HL-60 (cell line): ENCODE results near the gene NMUR1.

Experiments
- SPI1 ChIP-seq: IDR thresholded peaks from 2 replicates; pipeline ENCODE4 v1.6.1; 2012; ENCODE audit warnings: low read depth, mild to moderate bottlenecking, borderline replicate concordance
- TF ChIP-seq, protein P1 (sequence below): IDR thresholded peaks from one replicate; pipeline ENCODE4 v1.5.1; 2011; ENCODE audit warnings: low read length, control low read depth, inconsistent platforms; ENCODE audit not compliant: insufficient read depth

DNA sequence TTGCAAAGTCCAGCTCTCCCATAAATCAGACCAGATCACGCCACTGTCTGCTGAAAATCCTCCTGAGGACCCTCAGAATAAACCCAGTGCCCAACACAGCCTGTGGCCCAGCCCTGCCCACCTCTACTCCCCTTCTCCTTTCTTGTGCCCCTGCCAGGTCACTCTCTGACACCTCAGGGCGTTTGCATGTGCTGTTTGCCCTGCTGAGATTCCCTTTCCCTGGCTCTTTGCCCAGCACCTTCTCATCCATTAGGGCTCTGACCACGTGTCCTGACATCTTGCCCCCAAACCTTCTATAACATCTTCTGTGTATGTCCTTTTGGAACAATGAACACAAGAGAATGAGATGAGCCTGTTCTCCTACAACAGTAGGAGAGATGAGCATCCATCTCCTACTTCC is 18.5 kb upstream of the NMUR1 start:
- TF ChIP-seq, protein P1, sequence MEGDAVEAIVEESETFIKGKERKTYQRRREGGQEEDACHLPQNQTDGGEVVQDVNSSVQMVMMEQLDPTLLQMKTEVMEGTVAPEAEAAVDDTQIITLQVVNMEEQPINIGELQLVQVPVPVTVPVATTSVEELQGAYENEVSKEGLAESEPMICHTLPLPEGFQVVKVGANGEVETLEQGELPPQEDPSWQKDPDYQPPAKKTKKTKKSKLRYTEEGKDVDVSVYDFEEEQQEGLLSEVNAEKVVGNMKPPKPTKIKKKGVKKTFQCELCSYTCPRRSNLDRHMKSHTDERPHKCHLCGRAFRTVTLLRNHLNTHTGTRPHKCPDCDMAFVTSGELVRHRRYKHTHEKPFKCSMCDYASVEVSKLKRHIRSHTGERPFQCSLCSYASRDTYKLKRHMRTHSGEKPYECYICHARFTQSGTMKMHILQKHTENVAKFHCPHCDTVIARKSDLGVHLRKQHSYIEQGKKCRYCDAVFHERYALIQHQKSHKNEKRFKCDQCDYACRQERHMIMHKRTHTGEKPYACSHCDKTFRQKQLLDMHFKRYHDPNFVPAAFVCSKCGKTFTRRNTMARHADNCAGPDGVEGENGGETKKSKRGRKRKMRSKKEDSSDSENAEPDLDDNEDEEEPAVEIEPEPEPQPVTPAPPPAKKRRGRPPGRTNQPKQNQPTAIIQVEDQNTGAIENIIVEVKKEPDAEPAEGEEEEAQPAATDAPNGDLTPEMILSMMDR = no peak
- TF ChIP-seq SPI1 = no peak
